H9 (cell line): ENCODE results near the gene CNTN2. TPM values are rescaled to one million over a fixed set of nuclear protein-coding genes. Genes with fewer than 3 reads are reported as not detected.

Experiments used
- DNase-seq: peaks from one replicate; pipeline ENCODE4 v3.0.0-alpha.2; 2017
- H2AFZ ChIP-seq: one replicate; pipeline ENCODE4 v1.6.1; 2013; ENCODE audit warnings: mild to moderate bottlenecking, low read length, control low read depth, moderate library complexity
- H2AK5ac ChIP-seq: 2 replicates; pipeline ENCODE4 v1.6.1; 2013; ENCODE audit warnings: low read length, control low read depth, mixed read lengths; ENCODE audit not compliant: insufficient read length
- H2BK120ac ChIP-seq: one replicate; pipeline ENCODE4 v1.6.1; 2013; ENCODE audit warnings: low read depth, mild to moderate bottlenecking, low read length, control low read depth, inconsistent platforms; ENCODE audit not compliant: poor library complexity, severe bottlenecking
- H2BK12ac ChIP-seq: 2 replicates; pipeline ENCODE4 v1.6.1; 2013; ENCODE audit warnings: low read length, control low read depth, mixed read lengths, low read depth; ENCODE audit not compliant: insufficient read length
- H2BK15ac ChIP-seq: 2 replicates; pipeline ENCODE4 v1.6.1; 2013; ENCODE audit warnings: low read depth, low read length, control low read depth
- H2BK20ac ChIP-seq: one replicate; pipeline ENCODE4 v1.6.1; 2013; ENCODE audit warnings: low read depth, mild to moderate bottlenecking, low read length, control low read depth, inconsistent platforms; ENCODE audit not compliant: poor library complexity, severe bottlenecking
- H2BK5ac ChIP-seq: 2 replicates; pipeline ENCODE4 v1.6.1; 2013; ENCODE audit warnings: low read length, control low read depth, mixed read lengths; ENCODE audit not compliant: insufficient read length
- H3K14ac ChIP-seq: 2 replicates; pipeline ENCODE4 v1.6.1; 2013; ENCODE audit warnings: low read length, control low read depth; ENCODE audit not compliant: insufficient read depth
- H3K18ac ChIP-seq: 2 replicates; pipeline ENCODE4 v1.6.1; 2013; ENCODE audit warnings: low read depth, mild to moderate bottlenecking, mixed read lengths, low read length, control low read depth; ENCODE audit not compliant: insufficient read length
- H3K23ac ChIP-seq: 2 replicates; pipeline ENCODE4 v1.6.1; 2013; ENCODE audit warnings: low read length, control low read depth, mixed read lengths, low read depth; ENCODE audit not compliant: insufficient read length
- H3K23me2 ChIP-seq: 2 replicates; pipeline ENCODE4 v1.6.1; 2013; ENCODE audit warnings: low read depth, mild to moderate bottlenecking, mixed read lengths, low read length, control low read depth; ENCODE audit not compliant: insufficient read length, poor library complexity, severe bottlenecking
- H3K27ac ChIP-seq: 2 replicates; pipeline ENCODE4 v1.5.1; 2013; ENCODE audit warnings: low read length, control low read depth, mixed read lengths, low read depth; ENCODE audit not compliant: insufficient read length
- H3K27me3 ChIP-seq: 2 replicates; pipeline ENCODE4 v1.6.1; 2013; ENCODE audit warnings: low read length, control low read depth, inconsistent platforms; ENCODE audit not compliant: insufficient read depth
- H3K4ac ChIP-seq: 2 replicates; pipeline ENCODE4 v1.6.1; 2013; ENCODE audit warnings: low read depth, mild to moderate bottlenecking, control low read depth, inconsistent platforms, low read length, moderate library complexity
- H3K4me1 ChIP-seq: 2 replicates; pipeline ENCODE4 v1.6.1; 2013; ENCODE audit warnings: low read length, control low read depth, inconsistent platforms; ENCODE audit not compliant: insufficient read depth
- H3K4me2 ChIP-seq: 2 replicates; pipeline ENCODE4 v1.6.1; 2013; ENCODE audit warnings: low read length, control low read depth, mixed read lengths; ENCODE audit not compliant: insufficient read length, insufficient read depth
- H3K56ac ChIP-seq: 2 replicates; pipeline ENCODE4 v1.6.1; 2013; ENCODE audit warnings: low read depth, mild to moderate bottlenecking, mixed read lengths, low read length, control low read depth; ENCODE audit not compliant: insufficient read length
- H3K79me1 ChIP-seq: 2 replicates; pipeline ENCODE4 v1.6.1; 2013; ENCODE audit warnings: low read depth, mild to moderate bottlenecking, moderate library complexity, low read length, control low read depth, inconsistent platforms; ENCODE audit not compliant: insufficient read depth, poor library complexity, severe bottlenecking
- H3K79me2 ChIP-seq: 2 replicates; pipeline ENCODE4 v1.6.1; 2013; ENCODE audit warnings: low read length, control low read depth, inconsistent platforms; ENCODE audit not compliant: insufficient read depth
- H3K9ac ChIP-seq: 2 replicates; pipeline ENCODE4 v1.6.1; 2013; ENCODE audit warnings: low read length, control low read depth, mixed read lengths; ENCODE audit not compliant: insufficient read length; ENCODE audit errors: extremely low read depth
- H3K9me3 ChIP-seq: one replicate; pipeline ENCODE4 v1.6.1; 2013; ENCODE audit warnings: low read depth, low read length, inconsistent platforms; ENCODE audit not compliant: control insufficient read depth
- H3T11ph ChIP-seq: one replicate; pipeline ENCODE4 v1.6.1; 2013; ENCODE audit warnings: mild to moderate bottlenecking, low read length, control low read depth, inconsistent platforms
- H4K20me1 ChIP-seq: one replicate; pipeline ENCODE4 v1.6.1; 2013; ENCODE audit not compliant: control insufficient read depth, insufficient read length, insufficient read depth
- H4K5ac ChIP-seq: 2 replicates; pipeline ENCODE4 v1.6.1; 2013; ENCODE audit warnings: low read depth, mild to moderate bottlenecking, mixed read lengths, low read length, control low read depth; ENCODE audit not compliant: insufficient read length
- H4K8ac ChIP-seq: replicated peaks from 2 replicates; pipeline ENCODE4 v1.6.1; 2013; ENCODE audit warnings: low read length, control low read depth, mixed read lengths, low read depth; ENCODE audit not compliant: insufficient read length
- H4K91ac ChIP-seq: 2 replicates; pipeline ENCODE4 v1.6.1; 2013; ENCODE audit warnings: low read depth, mild to moderate bottlenecking, moderate library complexity, mixed read lengths, low read length, control low read depth; ENCODE audit not compliant: insufficient read length
- H3K27ac Mint-ChIP-seq, 3 experiments: 2 replicates in 2 of 3; 3 replicates in 1 of 3; pipeline ENCODE4 v1.8.0; 2020 to 2021; ENCODE audit warnings: mixed read lengths in 3 of 3, mild to moderate bottlenecking in 1 of 3, moderate library complexity in 1 of 3
- H3K27me3 Mint-ChIP-seq: 2 replicates; pipeline ENCODE4 v1.8.0; 2021; ENCODE audit warnings: low read depth, mild to moderate bottlenecking, moderate library complexity, mixed read lengths
- H3K36me3 Mint-ChIP-seq, 3 experiments: 2 replicates in 2 of 3; 3 replicates in 1 of 3; pipeline ENCODE4 v1.8.0; 2020 to 2021; ENCODE audit warnings: low read depth in 3 of 3, mixed read lengths in 3 of 3; ENCODE audit not compliant: insufficient read depth in 1 of 3
- H3K4me1 Mint-ChIP-seq, 2 experiments: 2 replicates each; pipeline ENCODE4 v1.8.0; 2020; ENCODE audit warnings: mixed read lengths in 2 of 2
- H3K4me3 Mint-ChIP-seq, 2 experiments: 2 replicates in 1 of 2; 3 replicates in 1 of 2; pipeline ENCODE4 v1.8.0; 2020 to 2021; ENCODE audit warnings: mild to moderate bottlenecking in 2 of 2, mixed read lengths in 2 of 2, moderate library complexity in 1 of 2
- H3K9me3 Mint-ChIP-seq, 2 experiments: 2 replicates in 1 of 2; 3 replicates in 1 of 2; pipeline ENCODE4 v1.8.0; 2020; ENCODE audit warnings: mild to moderate bottlenecking in 2 of 2, mixed read lengths in 2 of 2, moderate library complexity in 1 of 2
- WGBS: extraction: QIAGEN DNeasy Blood & Tissue Kit; methylation state at CpG from one replicate; pipeline ENCODE4 v1.1.7; 2013; ENCODE audit warnings: missing lambda C conversion rate, low lambda C conversion rate, mixed read lengths; ENCODE audit not compliant: insufficient read length; ENCODE audit errors: extremely low coverage; 5-methylcytosine and 5-hydroxymethylcytosine counted together
- total RNA-seq: library from RNA; stranded (reverse); gene quantifications from 2 replicates; pipeline ENCODE4 v1.2.1, GENCODE V29; 2021
- TF ChIP-seq, protein P1 (sequence below): fragments of 200-600 bp; sonication (generic); conservative IDR thresholded peaks from 3 replicates; pipeline ENCODE4 v1.8.0; 2021; ENCODE audit warnings: antibody characterized with exemption, mild to moderate bottlenecking

The CNTN2 gene
- total RNA-seq, 1 experiment from 2014 or later: 0.42 TPM

DNA sequence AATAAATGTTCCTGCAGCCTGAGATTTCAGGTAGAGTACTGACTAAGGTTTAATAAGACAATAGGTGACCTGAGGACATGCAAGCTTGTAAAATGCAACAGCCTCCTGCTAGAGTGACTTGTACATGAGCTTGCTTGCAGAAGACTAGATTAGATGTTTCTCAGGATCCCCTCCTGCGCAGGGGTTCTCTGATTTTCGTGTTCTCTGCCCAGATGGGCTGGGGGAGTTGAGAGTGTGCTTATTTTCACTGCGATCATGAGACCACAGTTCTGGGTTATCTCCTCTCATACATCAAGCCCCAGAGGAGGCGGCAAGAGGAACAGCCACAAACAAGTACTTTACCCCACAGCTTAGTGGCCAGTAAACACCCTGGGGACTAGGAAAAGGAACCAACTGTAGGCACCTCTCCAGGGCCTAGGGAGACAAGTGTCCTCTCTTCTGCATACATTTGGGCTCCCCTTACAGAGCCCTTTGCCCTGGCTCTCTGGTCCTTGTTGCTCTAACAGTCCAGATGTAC, 33.3 kb downstream of the CNTN2 start:
- H3K23ac ChIP-seq: no peak overlapping the region
- peak overlapping the region in 1 of 3 experiments; percentile 76; a peak in 2 of 7 replicates for H3K27ac Mint-ChIP-seq
- no peaks in the 10 kb centered on the region for H3K79me2 ChIP-seq
- H4K5ac ChIP-seq: no peak overlapping the region
- H3K36me3 Mint-ChIP-seq: no peaks in the 10 kb centered on the region
- no peak overlapping the region for H2BK20ac ChIP-seq
- H2BK5ac ChIP-seq: no peak overlapping the region
- H2AK5ac ChIP-seq: no peak overlapping the region
- H2BK120ac ChIP-seq: no peak overlapping the region
- DNase-seq: no peak
- H3K9me3 ChIP-seq: no peaks in the 10 kb centered on the region
- H3T11ph ChIP-seq: no peak overlapping the region
- WGBS: no CpG with 5 or more reads among the region's 4 CpGs
- no peaks in the 10 kb centered on the region for H3K4me1 ChIP-seq
- no peak overlapping the region for H3K56ac ChIP-seq
- no peaks in the 10 kb centered on the region for H3K23me2 ChIP-seq
- H3K4me1 Mint-ChIP-seq: no peaks in the 10 kb centered on the region
- no peak overlapping the region for H2AFZ ChIP-seq
- H4K20me1 ChIP-seq: no peaks in the 10 kb centered on the region
- H3K27ac ChIP-seq: no peak overlapping the region
- no peak overlapping the region for H4K8ac ChIP-seq
- H3K79me1 ChIP-seq: no peaks in the 10 kb centered on the region
- H2BK15ac ChIP-seq: no peak overlapping the region
- no peak overlapping the region for H3K4me3 Mint-ChIP-seq
- TF ChIP-seq, protein P1, sequence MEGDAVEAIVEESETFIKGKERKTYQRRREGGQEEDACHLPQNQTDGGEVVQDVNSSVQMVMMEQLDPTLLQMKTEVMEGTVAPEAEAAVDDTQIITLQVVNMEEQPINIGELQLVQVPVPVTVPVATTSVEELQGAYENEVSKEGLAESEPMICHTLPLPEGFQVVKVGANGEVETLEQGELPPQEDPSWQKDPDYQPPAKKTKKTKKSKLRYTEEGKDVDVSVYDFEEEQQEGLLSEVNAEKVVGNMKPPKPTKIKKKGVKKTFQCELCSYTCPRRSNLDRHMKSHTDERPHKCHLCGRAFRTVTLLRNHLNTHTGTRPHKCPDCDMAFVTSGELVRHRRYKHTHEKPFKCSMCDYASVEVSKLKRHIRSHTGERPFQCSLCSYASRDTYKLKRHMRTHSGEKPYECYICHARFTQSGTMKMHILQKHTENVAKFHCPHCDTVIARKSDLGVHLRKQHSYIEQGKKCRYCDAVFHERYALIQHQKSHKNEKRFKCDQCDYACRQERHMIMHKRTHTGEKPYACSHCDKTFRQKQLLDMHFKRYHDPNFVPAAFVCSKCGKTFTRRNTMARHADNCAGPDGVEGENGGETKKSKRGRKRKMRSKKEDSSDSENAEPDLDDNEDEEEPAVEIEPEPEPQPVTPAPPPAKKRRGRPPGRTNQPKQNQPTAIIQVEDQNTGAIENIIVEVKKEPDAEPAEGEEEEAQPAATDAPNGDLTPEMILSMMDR: no peak
- no peak overlapping the region for H4K91ac ChIP-seq
- H3K4me2 ChIP-seq: no peak overlapping the region
- no peaks in the 10 kb centered on the region; the same call in 1 of the 2 replicates for H3K27me3 Mint-ChIP-seq
- no peaks in the 10 kb centered on the region for H3K9me3 Mint-ChIP-seq
- H3K27me3 ChIP-seq: no peaks in the 10 kb centered on the region
- no peak overlapping the region for H3K9ac ChIP-seq
- no peak overlapping the region for H3K14ac ChIP-seq
- no peak overlapping the region for H2BK12ac ChIP-seq
- no peak overlapping the region for H3K4ac ChIP-seq
- H3K18ac ChIP-seq: no peak overlapping the region
